OCI-LY1 (cell line): ENCODE results near the gene SLC12A3.

ENCODE experiments used
- H2AFZ ChIP-seq: fragments of 200-600 bp; sonication (generic), shearing (Covaris generic); 2 replicates; pipeline ENCODE4 v1.6.0; 2014; ENCODE audit warnings: antibody characterized with exemption, mild to moderate bottlenecking, low read length
- H3F3A ChIP-seq: fragments of 200-600 bp; sonication (generic), shearing (Covaris generic); 2 replicates; pipeline ENCODE4 v1.6.0; 2014; ENCODE audit warnings: mild to moderate bottlenecking, antibody characterized with exemption, low read length, moderate library complexity; ENCODE audit not compliant: insufficient read depth
- H3K27ac ChIP-seq: fragments of 200-600 bp; sonication (generic); 2 replicates; pipeline ENCODE4 v1.5.1; 2014; ENCODE audit warnings: low read length, mixed run types, mild to moderate bottlenecking, low read depth; ENCODE audit not compliant: poor library complexity, severe bottlenecking
- H3K27me3 ChIP-seq: fragments of 200-600 bp; sonication (generic); 2 replicates; pipeline ENCODE4 v1.6.0; 2014; ENCODE audit warnings: antibody characterized with exemption, mild to moderate bottlenecking, low read length, moderate library complexity; ENCODE audit not compliant: insufficient read depth
- H3K36me3 ChIP-seq: fragments of 200-600 bp; sonication (generic); 2 replicates; pipeline ENCODE4 v1.6.1; 2014; ENCODE audit warnings: mild to moderate bottlenecking, antibody characterized with exemption, low read length, moderate library complexity, mixed read lengths; ENCODE audit not compliant: insufficient read depth
- H3K4me1 ChIP-seq: fragments of 200-600 bp; sonication (generic); 2 replicates; pipeline ENCODE4 v1.5.1; 2014; ENCODE audit warnings: mild to moderate bottlenecking, low read length, moderate library complexity; ENCODE audit not compliant: insufficient read depth, severe bottlenecking
- H3K4me2 ChIP-seq: fragments of 200-600 bp; sonication (generic), shearing (Covaris generic); 2 replicates; pipeline ENCODE4 v1.6.1; 2014; ENCODE audit warnings: low read length
- H3K4me3 ChIP-seq: fragments of 200-600 bp; sonication (generic); 2 replicates; pipeline ENCODE4 v1.5.1; 2014; ENCODE audit warnings: low read length, low read depth, mild to moderate bottlenecking, mixed read lengths; ENCODE audit not compliant: poor library complexity, severe bottlenecking
- H3K79me2 ChIP-seq: fragments of 200-600 bp; shearing (Covaris generic); 2 replicates; pipeline ENCODE4 v1.6.1; 2016; ENCODE audit warnings: mixed run types, low read length, mixed read lengths; ENCODE audit not compliant: insufficient read depth
- H3K9ac ChIP-seq: fragments of 200-600 bp; sonication (generic), shearing (Covaris generic); 2 replicates; pipeline ENCODE4 v1.6.1; 2014; ENCODE audit warnings: mild to moderate bottlenecking, low read length, mixed read lengths
- H3K9me2 ChIP-seq: fragments of 200-600 bp; sonication (generic), shearing (Covaris generic); 2 replicates; pipeline ENCODE4 v1.6.1; 2014; ENCODE audit warnings: low read depth, mild to moderate bottlenecking, low read length, mixed read lengths
- H3K9me3 ChIP-seq: fragments of 200-600 bp; shearing (Covaris generic); 2 replicates; pipeline ENCODE4 v1.6.1; 2014; ENCODE audit warnings: low read length, mixed read lengths
- H4K20me1 ChIP-seq: fragments of 200-600 bp; sonication (generic), shearing (Covaris generic); 2 replicates; pipeline ENCODE4 v1.6.0; 2016; ENCODE audit warnings: mild to moderate bottlenecking, low read length; ENCODE audit not compliant: insufficient read depth
- EZH2 ChIP-seq: fragments of 200-600 bp; sonication (generic), shearing (Covaris generic); IDR thresholded peaks from 2 replicates; pipeline ENCODE4 v1.8.0; 2017; ENCODE audit warnings: borderline replicate concordance, mixed run types, mild to moderate bottlenecking, antibody characterized with exemption, low read length, moderate library complexity, mixed read lengths
- TF ChIP-seq, protein P1 (sequence below): fragments of 200-600 bp; sonication (generic), shearing (Covaris generic); IDR thresholded peaks from 2 replicates; pipeline ENCODE4 v1.5.1; 2017; ENCODE audit warnings: mild to moderate bottlenecking, antibody characterized with exemption, low read length, moderate library complexity, mixed read lengths

The SLC12A3 gene

DNA sequence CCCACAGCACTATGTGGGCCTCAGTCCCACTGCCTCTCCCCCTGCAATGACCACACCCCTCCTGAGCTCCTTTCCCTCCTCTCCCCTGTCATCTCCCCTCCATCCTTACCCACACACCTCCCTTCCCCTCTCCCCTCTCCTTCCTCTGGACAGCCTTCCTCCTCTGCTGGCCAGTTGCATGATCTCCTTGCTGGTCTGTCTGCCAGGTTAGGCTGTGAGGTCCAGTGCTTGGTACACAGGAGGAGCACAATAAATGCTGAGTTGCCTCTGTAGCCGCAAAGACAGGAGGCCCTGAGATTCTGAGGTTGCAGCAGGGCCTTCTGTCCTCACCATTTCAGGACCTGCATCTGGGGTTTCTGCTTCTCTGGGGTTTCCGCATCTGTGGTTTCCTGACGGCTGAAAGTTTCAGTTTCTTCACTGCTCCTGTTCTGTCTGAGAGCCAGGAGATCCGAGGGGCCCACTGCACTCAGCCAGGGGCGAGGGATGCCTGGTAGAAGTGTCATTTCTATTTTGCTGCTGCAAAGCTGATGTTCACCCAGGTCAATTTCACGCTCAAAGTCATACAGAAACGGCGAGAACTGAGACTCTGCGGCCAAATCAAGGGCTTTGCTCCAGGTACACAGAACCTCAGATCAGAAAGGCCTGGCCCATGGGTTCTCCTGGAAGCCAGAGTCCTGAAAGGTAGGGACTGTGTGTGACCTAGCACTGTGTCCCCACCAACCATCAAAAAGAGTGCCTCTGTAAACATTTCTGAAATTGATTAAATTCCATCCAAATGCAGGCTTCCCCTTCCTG is 4.6 kb upstream of the SLC12A3 start:
- Histone ChIP-seq H3K9me2 (no peaks in the 10 kb centered on the region), H4K20me1 (no peaks in the 10 kb centered on the region), H3K4me3 (no peak overlapping the region), H3K9me3 (no peaks in the 10 kb centered on the region), H3K4me2 (peak overlapping the region; percentile 20; the same call in 1 of the 2 replicates), H3K27me3 (no peaks in the 10 kb centered on the region), H3K27ac (no peak overlapping the region), H3K9ac (no peak overlapping the region; the same call in 1 of the 2 replicates), H3K79me2 (no peaks in the 10 kb centered on the region), H3F3A (no peaks in the 10 kb centered on the region), H3K36me3 (no peaks in the 10 kb centered on the region), H2AFZ (no peak overlapping the region), H3K4me1 (peaks cover 13% of the 10 kb centered on the region)
- TF ChIP-seq, protein P1, sequence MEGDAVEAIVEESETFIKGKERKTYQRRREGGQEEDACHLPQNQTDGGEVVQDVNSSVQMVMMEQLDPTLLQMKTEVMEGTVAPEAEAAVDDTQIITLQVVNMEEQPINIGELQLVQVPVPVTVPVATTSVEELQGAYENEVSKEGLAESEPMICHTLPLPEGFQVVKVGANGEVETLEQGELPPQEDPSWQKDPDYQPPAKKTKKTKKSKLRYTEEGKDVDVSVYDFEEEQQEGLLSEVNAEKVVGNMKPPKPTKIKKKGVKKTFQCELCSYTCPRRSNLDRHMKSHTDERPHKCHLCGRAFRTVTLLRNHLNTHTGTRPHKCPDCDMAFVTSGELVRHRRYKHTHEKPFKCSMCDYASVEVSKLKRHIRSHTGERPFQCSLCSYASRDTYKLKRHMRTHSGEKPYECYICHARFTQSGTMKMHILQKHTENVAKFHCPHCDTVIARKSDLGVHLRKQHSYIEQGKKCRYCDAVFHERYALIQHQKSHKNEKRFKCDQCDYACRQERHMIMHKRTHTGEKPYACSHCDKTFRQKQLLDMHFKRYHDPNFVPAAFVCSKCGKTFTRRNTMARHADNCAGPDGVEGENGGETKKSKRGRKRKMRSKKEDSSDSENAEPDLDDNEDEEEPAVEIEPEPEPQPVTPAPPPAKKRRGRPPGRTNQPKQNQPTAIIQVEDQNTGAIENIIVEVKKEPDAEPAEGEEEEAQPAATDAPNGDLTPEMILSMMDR, result no peak
- TF ChIP-seq EZH2, result no peak

GRCh38 chr16:56861092-56861610 is 3.9 kb upstream of the SLC12A3 start:
- Histone ChIP-seq H4K20me1 (no peaks in the 10 kb centered on the region), H3K4me2 (no peak overlapping the region), H3K79me2 (no peaks in the 10 kb centered on the region), H3K27ac (no peak overlapping the region), H3K9ac (no peak overlapping the region), H2AFZ (no peak overlapping the region), H3K36me3 (no peaks in the 10 kb centered on the region), H3K9me2 (no peaks in the 10 kb centered on the region), H3F3A (no peaks in the 10 kb centered on the region), H3K4me3 (no peak overlapping the region), H3K9me3 (no peaks in the 10 kb centered on the region), H3K27me3 (no peaks in the 10 kb centered on the region), H3K4me1 (peaks cover 13% of the 10 kb centered on the region)
- TF ChIP-seq EZH2, result no peak
- TF ChIP-seq, protein P1, result no peak

GRCh38 chr16:56861756-56862155 is 3.3 kb upstream of the SLC12A3 start:
- peaks cover 13% of the 10 kb centered on the region for H3K4me1 ChIP-seq
- no peak overlapping the region for H3K4me2 ChIP-seq
- H2AFZ ChIP-seq, result no peak overlapping the region
- no peaks in the 10 kb centered on the region for H4K20me1 ChIP-seq
- no peaks in the 10 kb centered on the region for H3K27me3 ChIP-seq
- no peaks in the 10 kb centered on the region for H3K9me2 ChIP-seq
- H3F3A ChIP-seq, result no peaks in the 10 kb centered on the region
- no peak overlapping the region for H3K4me3 ChIP-seq
- no peak for TF ChIP-seq EZH2
- TF ChIP-seq, protein P1, result no peak
- H3K9me3 ChIP-seq, result no peaks in the 10 kb centered on the region
- no peak overlapping the region for H3K9ac ChIP-seq
- H3K27ac ChIP-seq, result no peak overlapping the region
- no peaks in the 10 kb centered on the region for H3K79me2 ChIP-seq
- no peaks in the 10 kb centered on the region for H3K36me3 ChIP-seq
